ENCODE results near the gene MBLAC1.

DNA sequence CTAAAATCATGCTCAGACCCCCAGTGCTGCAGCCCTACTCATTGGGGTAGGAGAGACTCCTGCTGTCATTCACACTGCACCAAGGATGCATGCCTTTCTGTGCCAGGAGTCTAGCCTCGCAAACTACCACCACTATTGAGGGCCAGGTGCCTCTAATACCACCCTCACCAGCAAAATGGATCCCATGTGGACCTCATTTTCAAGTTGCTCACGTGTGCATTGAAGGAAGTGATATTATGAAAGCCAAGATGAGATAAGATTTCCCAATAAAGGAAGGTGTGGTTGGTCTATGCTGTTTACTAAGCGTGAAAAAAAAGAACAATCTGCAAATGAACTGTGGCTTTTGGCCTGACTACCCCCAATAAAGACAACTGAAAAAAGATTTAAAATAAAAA is 14.8 kb downstream of the MBLAC1 start:
- no peak for TF ChIP-seq RFX5 (IDR thresholded peaks at IDR 0.05; ENCODE audit: low read depth, low read length)
- TF ChIP-seq BHLHE40 (IDR thresholded peaks at IDR 0.05; ENCODE audit: low read depth, low read length): no peak
